ENCODE measurements around the gene C16orf89. TPM values are rescaled to one million over a fixed set of nuclear protein-coding genes. Genes with fewer than 3 reads are reported as not detected.
A peak's percentile ranks its signal among the peaks of the same experiment; 100 is the strongest.

Gene C16orf89
- total RNA-seq, 6 experiments from 2014 or later: not detected

DNA sequence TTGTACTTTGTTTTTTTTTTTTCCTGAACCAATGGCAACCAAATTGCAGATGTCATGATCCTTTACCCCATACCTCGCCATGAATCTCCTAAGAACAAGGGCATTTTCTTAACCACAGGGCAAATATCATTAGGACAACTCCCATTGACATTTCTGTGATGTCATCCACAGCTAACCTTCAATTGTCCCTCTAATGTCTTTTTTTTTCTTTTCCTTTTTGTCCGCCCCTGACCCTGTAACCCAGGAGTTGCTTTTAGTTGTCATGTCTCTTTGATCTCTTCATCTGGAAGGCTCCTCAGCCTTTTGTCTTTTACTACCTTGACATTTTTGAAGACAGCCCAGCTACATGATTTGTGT, 31.6 kb downstream of the C16orf89 start:
- H3K4me1 Mint-ChIP-seq (ENCODE audit: low read depth): peaks cover 23% of the 10 kb centered on the region
- DNase-seq: no peak
- H3K36me3 Mint-ChIP-seq (ENCODE audit: low read depth): no peaks in the 10 kb centered on the region
- peak overlapping the region; percentile 88 for H3K27ac Mint-ChIP-seq
- TF ChIP-seq, protein P1, sequence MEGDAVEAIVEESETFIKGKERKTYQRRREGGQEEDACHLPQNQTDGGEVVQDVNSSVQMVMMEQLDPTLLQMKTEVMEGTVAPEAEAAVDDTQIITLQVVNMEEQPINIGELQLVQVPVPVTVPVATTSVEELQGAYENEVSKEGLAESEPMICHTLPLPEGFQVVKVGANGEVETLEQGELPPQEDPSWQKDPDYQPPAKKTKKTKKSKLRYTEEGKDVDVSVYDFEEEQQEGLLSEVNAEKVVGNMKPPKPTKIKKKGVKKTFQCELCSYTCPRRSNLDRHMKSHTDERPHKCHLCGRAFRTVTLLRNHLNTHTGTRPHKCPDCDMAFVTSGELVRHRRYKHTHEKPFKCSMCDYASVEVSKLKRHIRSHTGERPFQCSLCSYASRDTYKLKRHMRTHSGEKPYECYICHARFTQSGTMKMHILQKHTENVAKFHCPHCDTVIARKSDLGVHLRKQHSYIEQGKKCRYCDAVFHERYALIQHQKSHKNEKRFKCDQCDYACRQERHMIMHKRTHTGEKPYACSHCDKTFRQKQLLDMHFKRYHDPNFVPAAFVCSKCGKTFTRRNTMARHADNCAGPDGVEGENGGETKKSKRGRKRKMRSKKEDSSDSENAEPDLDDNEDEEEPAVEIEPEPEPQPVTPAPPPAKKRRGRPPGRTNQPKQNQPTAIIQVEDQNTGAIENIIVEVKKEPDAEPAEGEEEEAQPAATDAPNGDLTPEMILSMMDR (IDR thresholded peaks at IDR 0.05): no peak
- H3K27me3 Mint-ChIP-seq (ENCODE audit: insufficient read depth): peaks cover 3% of the 10 kb centered on the region
- no peaks in the 10 kb centered on the region for H3K9me3 Mint-ChIP-seq
- H3K4me3 Mint-ChIP-seq: peak overlapping the region; percentile 95

DNA sequence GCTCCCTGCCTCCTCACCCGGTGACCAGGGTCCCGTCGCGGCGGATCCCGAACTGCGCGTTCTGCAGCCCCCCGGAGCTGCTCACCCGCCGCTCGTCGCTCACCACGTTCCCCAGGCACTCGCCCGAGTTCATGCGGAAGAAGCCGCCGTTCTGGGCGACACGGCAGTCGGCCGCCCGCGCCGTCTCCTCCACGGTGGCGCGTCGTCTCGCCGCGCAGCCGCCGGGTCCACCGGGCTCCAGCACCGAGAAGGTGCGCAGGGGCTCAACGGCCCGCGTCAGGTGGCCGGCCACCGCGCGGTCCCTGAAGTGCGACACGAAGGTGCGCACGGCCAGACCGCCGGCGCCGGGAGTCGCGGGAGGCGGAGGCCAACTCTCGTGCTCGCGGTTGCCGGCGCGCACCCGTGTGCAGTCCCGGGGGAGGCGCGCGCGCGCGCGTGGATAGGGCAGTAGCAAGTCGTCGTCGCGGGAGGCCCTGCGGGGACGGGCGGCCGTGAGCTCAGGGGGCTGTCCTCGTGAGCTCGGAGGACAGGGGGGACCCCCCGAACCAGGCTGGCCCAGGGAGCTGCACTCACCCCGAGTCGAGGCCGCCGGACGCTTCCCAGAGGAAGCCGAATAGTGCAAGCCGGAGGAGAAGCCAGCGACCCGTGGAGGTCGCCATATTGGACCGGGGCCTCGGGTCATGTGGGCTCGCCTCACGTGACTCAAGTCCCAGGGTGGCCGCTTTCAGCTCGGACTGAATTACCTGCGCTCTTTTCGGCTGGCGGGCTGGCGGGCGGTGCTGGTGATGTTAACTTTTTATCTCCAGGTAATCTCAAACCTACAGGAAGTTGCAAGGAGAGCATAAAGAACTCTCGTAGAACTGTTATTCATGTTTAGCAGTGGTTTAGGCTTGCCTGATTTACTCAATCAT, 32.2 kb downstream of the C16orf89 start, which contains the start of gene NAGPA:
NAGPA (minus strand) TSS at position 680 of the 911 bp plus-strand sequence; CDS start at position 659, 21 bp downstream.
- peaks cover 3% of the 10 kb centered on the region for H3K27me3 Mint-ChIP-seq (ENCODE audit: insufficient read depth)
- no peaks in the 10 kb centered on the region for H3K9me3 Mint-ChIP-seq
- H3K4me3 Mint-ChIP-seq: peak within 1 kb of the TSS; percentile 95
- peak; percentile 68 for DNase-seq
- H3K36me3 Mint-ChIP-seq (ENCODE audit: low read depth): no peaks in the 10 kb centered on the region
- peaks cover 23% of the 10 kb centered on the region for H3K4me1 Mint-ChIP-seq (ENCODE audit: low read depth)
- H3K27ac Mint-ChIP-seq: peak within 1 kb of the TSS; percentile 88
- TF ChIP-seq, protein P1 (IDR thresholded peaks at IDR 0.05): no peak

- Mint-ChIP-seq H3K4me1 (ENCODE audit: low read depth) (peaks cover 23% of the 10 kb centered on the region), H3K27ac (peak overlapping the region; percentile 45), H3K9me3 (no peaks in the 10 kb centered on the region), H3K27me3 (ENCODE audit: insufficient read depth) (peaks cover 3% of the 10 kb centered on the region), H3K36me3 (ENCODE audit: low read depth) (no peaks in the 10 kb centered on the region), H3K4me3 (peak overlapping the region; percentile 85)
- TF ChIP-seq, protein P1 (IDR thresholded peaks at IDR 0.05): no peak
- DNase-seq: no peak
Observed at GRCh38 chr16:5032748-5033167, 33.0 kb downstream of the C16orf89 start.

DNA sequence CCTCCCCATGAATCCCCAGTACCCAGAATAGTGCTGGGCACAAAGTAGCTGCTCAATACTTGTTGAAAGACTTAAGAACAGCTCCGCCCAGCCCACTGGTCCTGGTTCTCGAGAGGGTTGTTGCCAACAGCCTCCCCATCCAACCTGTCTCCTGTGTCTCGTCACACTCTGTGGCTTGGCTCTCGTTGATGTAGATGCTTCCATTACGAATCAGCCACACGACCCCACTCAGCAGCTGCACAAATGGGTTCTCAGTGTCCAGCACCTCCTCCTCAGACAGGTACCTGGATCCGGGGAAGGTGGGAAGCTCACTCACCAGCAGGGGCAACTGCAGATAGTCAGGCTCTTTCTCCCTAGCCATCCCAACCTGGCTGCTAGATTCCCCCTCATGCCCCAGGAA, 34.2 kb downstream of the C16orf89 start:
- DNase-seq: no peak
- H3K9me3 Mint-ChIP-seq: no peaks in the 10 kb centered on the region
- no peak overlapping the region for H3K27ac Mint-ChIP-seq
- peaks cover 23% of the 10 kb centered on the region for H3K4me1 Mint-ChIP-seq (ENCODE audit: low read depth)
- no peaks in the 10 kb centered on the region for H3K36me3 Mint-ChIP-seq (ENCODE audit: low read depth)
- H3K27me3 Mint-ChIP-seq (ENCODE audit: insufficient read depth): peaks cover 3% of the 10 kb centered on the region
- no peak overlapping the region for H3K4me3 Mint-ChIP-seq
- TF ChIP-seq, protein P1 (IDR thresholded peaks at IDR 0.05): no peak

DNA sequence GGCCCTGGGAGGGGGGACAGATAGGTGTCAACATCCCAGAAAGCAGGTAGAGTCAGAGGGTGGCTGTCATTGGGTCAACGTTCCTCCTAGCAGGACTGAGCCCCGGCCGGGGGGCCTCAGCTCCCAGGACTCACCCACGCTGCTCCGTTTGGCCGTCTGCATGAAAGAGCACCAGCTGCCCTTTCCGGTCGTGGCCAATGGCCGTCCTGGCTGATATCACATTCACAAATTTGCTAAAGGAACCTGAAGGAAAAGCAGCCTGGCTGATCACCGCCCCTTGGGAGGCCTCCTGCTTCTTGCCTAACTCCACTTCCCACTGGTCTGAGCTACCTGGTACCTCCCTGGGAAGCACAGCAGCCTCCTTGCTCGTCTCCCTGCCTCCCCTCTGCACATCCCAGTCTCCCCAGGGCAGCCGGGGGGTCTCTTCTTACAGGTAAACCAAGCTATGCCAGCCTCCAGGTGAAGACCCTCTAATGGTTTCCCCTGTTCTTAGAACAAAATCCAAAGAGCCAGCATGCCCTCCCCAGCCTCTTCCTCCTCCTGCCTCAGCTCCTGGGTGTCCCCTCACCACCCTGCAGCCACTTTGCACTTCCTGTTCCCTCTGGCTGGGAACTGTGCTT, 35.4 kb downstream of the C16orf89 start:
- TF ChIP-seq, protein P1 (IDR thresholded peaks at IDR 0.05): no peak
- H3K4me1 Mint-ChIP-seq (ENCODE audit: low read depth): peaks cover 16% of the 10 kb centered on the region
- no peaks in the 10 kb centered on the region for H3K9me3 Mint-ChIP-seq
- no peak overlapping the region for H3K4me3 Mint-ChIP-seq
- no peak overlapping the region for H3K27ac Mint-ChIP-seq
- no peak for DNase-seq
- no peaks in the 10 kb centered on the region for H3K36me3 Mint-ChIP-seq (ENCODE audit: low read depth)
- peaks cover 3% of the 10 kb centered on the region; the same call in 1 of the 2 replicates for H3K27me3 Mint-ChIP-seq (ENCODE audit: insufficient read depth)
